Measurements from ENCODE around the gene MYOZ2.

The MYOZ2 gene

DNA sequence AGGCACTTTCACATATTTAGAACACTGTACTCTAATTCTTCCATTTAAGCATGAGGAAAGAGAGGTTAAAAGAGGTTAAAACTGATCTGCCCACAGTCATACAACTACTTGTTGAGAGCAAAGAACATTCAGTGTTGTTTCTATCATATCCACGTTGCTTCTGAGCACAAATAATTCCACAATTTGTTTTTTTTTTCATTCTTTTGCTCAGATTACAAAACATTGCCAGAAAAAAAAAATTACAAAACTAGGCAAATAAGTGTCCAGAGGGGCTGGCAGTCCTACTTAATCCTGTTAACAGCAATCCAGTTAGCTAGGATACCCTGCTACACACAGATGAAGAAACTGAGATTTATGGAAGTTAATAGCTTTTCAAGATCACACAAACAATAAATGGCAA is 70.5 kb downstream of the MYOZ2 start:
- TF ChIP-seq, protein P1, sequence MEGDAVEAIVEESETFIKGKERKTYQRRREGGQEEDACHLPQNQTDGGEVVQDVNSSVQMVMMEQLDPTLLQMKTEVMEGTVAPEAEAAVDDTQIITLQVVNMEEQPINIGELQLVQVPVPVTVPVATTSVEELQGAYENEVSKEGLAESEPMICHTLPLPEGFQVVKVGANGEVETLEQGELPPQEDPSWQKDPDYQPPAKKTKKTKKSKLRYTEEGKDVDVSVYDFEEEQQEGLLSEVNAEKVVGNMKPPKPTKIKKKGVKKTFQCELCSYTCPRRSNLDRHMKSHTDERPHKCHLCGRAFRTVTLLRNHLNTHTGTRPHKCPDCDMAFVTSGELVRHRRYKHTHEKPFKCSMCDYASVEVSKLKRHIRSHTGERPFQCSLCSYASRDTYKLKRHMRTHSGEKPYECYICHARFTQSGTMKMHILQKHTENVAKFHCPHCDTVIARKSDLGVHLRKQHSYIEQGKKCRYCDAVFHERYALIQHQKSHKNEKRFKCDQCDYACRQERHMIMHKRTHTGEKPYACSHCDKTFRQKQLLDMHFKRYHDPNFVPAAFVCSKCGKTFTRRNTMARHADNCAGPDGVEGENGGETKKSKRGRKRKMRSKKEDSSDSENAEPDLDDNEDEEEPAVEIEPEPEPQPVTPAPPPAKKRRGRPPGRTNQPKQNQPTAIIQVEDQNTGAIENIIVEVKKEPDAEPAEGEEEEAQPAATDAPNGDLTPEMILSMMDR (IDR thresholded peaks at IDR 0.05; ENCODE audit: control insufficient read depth, extremely low read depth, insufficient read depth) = no peak
- DNase-seq (ENCODE audit: low read depth) = no peak
- no peak overlapping the region for H3K4me3 ChIP-seq (ENCODE audit: low read depth, low read length)

GRCh38 chr4:119207051-119207450 is 71.4 kb downstream of the MYOZ2 start:
- no peak overlapping the region for H3K4me3 ChIP-seq (ENCODE audit: low read depth, low read length)
- TF ChIP-seq, protein P1 (IDR thresholded peaks at IDR 0.05; ENCODE audit: control insufficient read depth, extremely low read depth, insufficient read depth) = no peak
- DNase-seq (ENCODE audit: low read depth) = no peak

GRCh38 chr4:119209077-119209476 is 73.4 kb downstream of the MYOZ2 start:
- DNase-seq (ENCODE audit: low read depth) = no peak
- H3K4me3 ChIP-seq (ENCODE audit: low read depth, low read length) = no peak overlapping the region
- TF ChIP-seq, protein P1 (IDR thresholded peaks at IDR 0.05; ENCODE audit: control insufficient read depth, extremely low read depth, insufficient read depth) = no peak

- H3K4me3 ChIP-seq (ENCODE audit: low read depth, low read length) = no peak overlapping the region
- no peak for DNase-seq (ENCODE audit: low read depth)
- TF ChIP-seq, protein P1 (IDR thresholded peaks at IDR 0.05; ENCODE audit: control insufficient read depth, extremely low read depth, insufficient read depth) = no peak
These were observed 74.0 kb downstream of the MYOZ2 start for GRCh38 chr4:119209586-119209985.

DNA sequence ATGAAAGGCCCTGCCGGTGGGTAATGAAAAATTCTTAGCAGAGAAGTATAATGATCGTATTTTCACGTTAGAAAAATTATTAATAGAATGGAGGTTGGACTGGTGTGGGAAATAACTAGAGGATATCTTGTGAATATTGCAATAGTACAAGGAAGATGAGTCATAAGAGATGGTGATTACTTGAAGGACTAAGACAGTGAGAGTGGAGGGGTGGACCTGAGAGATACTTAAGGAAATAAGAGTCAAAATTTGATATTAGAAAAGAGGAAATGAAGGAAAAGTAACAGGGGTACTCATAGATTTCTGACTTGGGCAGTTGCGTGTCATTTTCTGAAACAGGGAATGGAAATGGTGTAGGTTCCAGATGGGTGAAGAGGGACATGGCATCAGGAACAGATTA is 75.1 kb downstream of the MYOZ2 start:
- H3K4me3 ChIP-seq (ENCODE audit: low read depth, low read length) = no peak overlapping the region; the same call in 1 of the 2 replicates
- TF ChIP-seq, protein P1 (IDR thresholded peaks at IDR 0.05; ENCODE audit: control insufficient read depth, extremely low read depth, insufficient read depth) = no peak
- DNase-seq (ENCODE audit: low read depth) = no peak

GRCh38 chr4:119211867-119212233 is 76.2 kb downstream of the MYOZ2 start:
- TF ChIP-seq, protein P1 (IDR thresholded peaks at IDR 0.05; ENCODE audit: control insufficient read depth, extremely low read depth, insufficient read depth) = no peak
- no peak for DNase-seq (ENCODE audit: low read depth)
- H3K4me3 ChIP-seq (ENCODE audit: low read depth, low read length) = peak overlapping the region; percentile 57

GRCh38 chr4:119212234-119212963 is 76.8 kb downstream of the MYOZ2 start, which contains the start of gene USP53:
Gene USP53, plus strand, starts transcription at chr4:119212713. Its CDS starts 27,047 bp downstream, at chr4:119239760.
- TF ChIP-seq, protein P1 (IDR thresholded peaks at IDR 0.05; ENCODE audit: control insufficient read depth, extremely low read depth, insufficient read depth) = no peak
- H3K4me3 ChIP-seq (ENCODE audit: low read depth, low read length) = peak within 1 kb of the TSS; percentile 57

More at GRCh38 chr4:119212234-119212963, 76.8 kb downstream of the MYOZ2 start, which contains the start of gene USP53:
- peak; percentile 94 for DNase-seq (ENCODE audit: low read depth)

All from LNCaP clone FGC (cell line).